ENCODE data around the gene MAST1. TPM values are rescaled to one million over a fixed set of nuclear protein-coding genes. Genes with fewer than 3 reads are reported as not detected.
A peak's percentile ranks its signal among the peaks of the same experiment; 100 is the strongest.

The MAST1 gene
- total and polyA plus RNA-seq, 2 experiments from 2014 or later, result 13.9 to 19.9 TPM

- Histone ChIP-seq H3K4me2 (no peak overlapping the region), H4K20me1 (replicated peaks; ENCODE audit: insufficient read depth) (no peaks in the 10 kb centered on the region; the same call in 1 of the 2 replicates), H3F3A (replicated peaks; ENCODE audit: low read depth) (peaks cover 18% of the 10 kb centered on the region), H3K9me2 (ENCODE audit: insufficient read depth) (no peaks in the 10 kb centered on the region), H3K36me3 (ENCODE audit: insufficient read depth) (no peaks in the 10 kb centered on the region), H3K4me1 (ENCODE audit: insufficient read depth) (peaks cover 7% of the 10 kb centered on the region), H3K79me2 (replicated peaks; ENCODE audit: insufficient read depth) (no peaks in the 10 kb centered on the region), H3K27me3 (ENCODE audit: insufficient read depth) (no peaks in the 10 kb centered on the region), H3K4me3 (no peak overlapping the region), H2AFZ (no peak overlapping the region), H3K27ac (ENCODE audit: low read depth) (no peak overlapping the region)
- no peak overlapping the region for H3K4me3 Mint-ChIP-seq
- H3K36me3 Mint-ChIP-seq (ENCODE audit: low read depth), result peaks cover 50% of the 10 kb centered on the region
- no peak for ATAC-seq
- peaks cover 13% of the 10 kb centered on the region for H3K9me3 Mint-ChIP-seq
- no peak for DNase-seq (ENCODE audit: low spot score)
- TF ChIP-seq STAT1 (IDR thresholded peaks at IDR 0.05; ENCODE audit: unreplicated experiment), result no peak
- no peak for TF ChIP-seq EZH2 (IDR thresholded peaks at IDR 0.05; ENCODE audit: low read depth, unreplicated experiment)
- no peak for TF ChIP-seq ZNF331 (CRISPR knock-in tag; IDR thresholded peaks at IDR 0.05; ENCODE audit: low read depth)
- no peak for TF ChIP-seq NANOG (IDR thresholded peaks at IDR 0.05; ENCODE audit: borderline replicate concordance)
- TF ChIP-seq JUNB (IDR thresholded peaks at IDR 0.05; ENCODE audit: unreplicated experiment), result no peak
- no peak for TF ChIP-seq EZH2phosphoT487 (IDR thresholded peaks at IDR 0.05; ENCODE audit: unreplicated experiment)
- TF ChIP-seq ETS1 (IDR thresholded peaks at IDR 0.05), result no peak
- TF ChIP-seq REST (IDR thresholded peaks at IDR 0.05; ENCODE audit: unreplicated experiment), result no peak
- no peak for TF ChIP-seq ZNF114 (CRISPR knock-in tag; IDR thresholded peaks at IDR 0.05)
- peaks cover 8% of the 10 kb centered on the region for H3K27me3 Mint-ChIP-seq (ENCODE audit: insufficient read depth, low read depth, poor library complexity)
- H3K4me1 Mint-ChIP-seq, result peaks cover 5% of the 10 kb centered on the region
- no peak overlapping the region for H3K27ac Mint-ChIP-seq
Observed at GRCh38 chr19:12871681-12872080, 33.4 kb downstream of the MAST1 start.

DNA sequence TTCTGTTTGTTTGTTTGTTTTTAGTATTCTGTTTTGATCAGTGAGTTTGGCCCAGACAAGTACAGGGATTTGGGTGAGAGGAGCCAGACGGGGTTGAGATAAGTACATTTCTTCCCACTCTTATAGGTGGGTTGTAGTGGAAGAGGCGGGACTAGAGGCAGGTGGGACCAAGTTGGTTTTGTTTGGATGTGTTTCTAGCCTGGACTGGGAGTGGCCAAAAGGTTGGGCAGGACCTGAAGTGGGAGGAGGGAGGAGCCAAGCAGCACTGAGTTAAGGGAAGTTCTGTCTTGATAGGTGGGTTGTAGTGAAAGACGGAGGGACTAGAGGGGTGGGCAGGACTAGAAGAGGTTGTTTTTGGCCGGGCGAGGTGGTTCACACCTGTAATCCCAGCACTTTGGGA is 33.9 kb downstream of the MAST1 start:
- H3K4me3 ChIP-seq, result no peak overlapping the region
- H3K27ac ChIP-seq (ENCODE audit: low read depth), result no peak overlapping the region
- H3K27me3 ChIP-seq (ENCODE audit: insufficient read depth), result no peaks in the 10 kb centered on the region
- H3K4me2 ChIP-seq, result no peak overlapping the region
- no peaks in the 10 kb centered on the region for H3K79me2 ChIP-seq (replicated peaks; ENCODE audit: insufficient read depth)
- no peaks in the 10 kb centered on the region for H3K36me3 ChIP-seq (ENCODE audit: insufficient read depth)
- H3K4me3 Mint-ChIP-seq, result no peak overlapping the region
- peaks cover 14% of the 10 kb centered on the region for H3F3A ChIP-seq (replicated peaks; ENCODE audit: low read depth)
- no peak overlapping the region for H3K27ac Mint-ChIP-seq
- no peak overlapping the region for H2AFZ ChIP-seq
- H3K27me3 Mint-ChIP-seq (ENCODE audit: insufficient read depth, low read depth, poor library complexity), result peaks cover 8% of the 10 kb centered on the region
- peaks cover 2% of the 10 kb centered on the region; the same call in 1 of the 2 replicates for H3K4me1 ChIP-seq (ENCODE audit: insufficient read depth)
- peaks cover 53% of the 10 kb centered on the region for H3K36me3 Mint-ChIP-seq (ENCODE audit: low read depth)
- ATAC-seq (no peak), DNase-seq (ENCODE audit: low spot score) (peak; percentile 54)
- peaks cover 13% of the 10 kb centered on the region for H3K9me3 Mint-ChIP-seq
- H3K9me2 ChIP-seq (ENCODE audit: insufficient read depth), result no peaks in the 10 kb centered on the region
- no peaks in the 10 kb centered on the region; the same call in 1 of the 2 replicates for H4K20me1 ChIP-seq (replicated peaks; ENCODE audit: insufficient read depth)
- H3K4me1 Mint-ChIP-seq, result peaks cover under 1% of the 10 kb centered on the region
- TF ChIP-seq CTCF (conservative IDR thresholded peaks at IDR 0.05; ENCODE audit: low read depth in 2 of 2) (no peak), CREB1 (CRISPR knock-in tag; IDR thresholded peaks at IDR 0.05; ENCODE audit: low read depth) (no peak)

Data from GM23338 (cell line).